Measurements from ENCODE around the gene EGR2. TPM values are rescaled to one million over a fixed set of nuclear protein-coding genes. Genes with fewer than 3 reads are reported as not detected.
A peak's percentile ranks its signal among the peaks of the same experiment; 100 is the strongest.

The EGR2 gene
- total and polyA plus RNA-seq, 4 donors: 0.82 to 15.5 (median 5.4) TPM

DNA sequence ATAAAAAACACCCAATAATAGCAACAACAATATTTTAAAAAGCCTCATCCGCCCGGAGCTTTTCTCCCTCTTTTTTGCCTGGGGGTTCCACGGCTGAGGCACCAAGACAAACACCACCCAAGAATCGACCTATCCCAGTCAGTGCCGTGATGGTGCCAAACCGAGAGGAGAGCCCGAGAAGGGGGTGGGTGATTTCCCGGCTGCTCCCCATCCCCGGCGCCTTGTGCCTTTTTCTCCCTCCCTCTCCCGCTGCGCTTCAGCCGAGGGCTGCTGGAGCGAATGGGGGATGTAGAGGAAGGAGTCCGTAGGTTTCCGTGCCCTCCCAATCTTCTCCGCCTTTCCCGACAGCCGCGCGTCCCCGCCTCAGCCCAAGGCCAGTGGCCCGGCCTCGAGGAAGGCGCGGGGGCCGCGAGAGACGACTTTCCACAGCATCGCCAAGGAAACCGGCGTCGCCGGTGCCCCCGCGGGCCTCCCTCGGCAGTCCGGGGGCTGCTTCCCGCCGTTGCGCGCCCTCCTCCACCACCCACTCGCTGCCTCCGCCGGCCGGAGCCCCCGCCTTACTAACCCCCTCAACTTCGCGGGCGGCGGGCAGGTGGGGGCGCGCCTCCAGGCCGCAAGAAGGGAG lies 1.3 kb downstream of the EGR2 start:
- H3K4me3 ChIP-seq: peak overlapping the region; percentile 71
- peak; percentile 23 to 44 (median 39) for DNase-seq
- no peak overlapping the region for H3K9ac ChIP-seq (ENCODE audit: insufficient read depth in 1 of 2, low read length in 2 of 2)
- WGBS, 2 donors: 3 to 4% methylated on average over 44 to 54 of the region's 54 CpGs
- peak overlapping the region in 1 of 2 donors; percentile 62 for H3K27ac ChIP-seq (ENCODE audit: low read depth in 1 of 2, low read length in 1 of 2)
- no peaks in the 10 kb centered on the region for H3K9me3 ChIP-seq (ENCODE audit: control insufficient read depth in 4 of 4, insufficient read depth in 3 of 4, low read length in 3 of 4)
- peaks cover 0 to 54% (median 31%) of the 10 kb centered on the region in 3 donors for H3K27me3 ChIP-seq (ENCODE audit: control insufficient read depth in 3 of 3, insufficient read depth in 3 of 3, low read length in 2 of 3)
- H3K36me3 ChIP-seq (ENCODE audit: control insufficient read depth in 4 of 4, insufficient read depth in 4 of 4, low read length in 4 of 4): no peaks in the 10 kb centered on the region
- H3K4me1 ChIP-seq (ENCODE audit: control insufficient read depth in 5 of 5, insufficient read depth in 5 of 5, low read length in 5 of 5): peaks cover 5 to 47% (median 16%) of the 10 kb centered on the region in 5 donors
- no peak for ATAC-seq (ENCODE audit: insufficient read depth, low FRiP score)
- TF ChIP-seq, protein P1, sequence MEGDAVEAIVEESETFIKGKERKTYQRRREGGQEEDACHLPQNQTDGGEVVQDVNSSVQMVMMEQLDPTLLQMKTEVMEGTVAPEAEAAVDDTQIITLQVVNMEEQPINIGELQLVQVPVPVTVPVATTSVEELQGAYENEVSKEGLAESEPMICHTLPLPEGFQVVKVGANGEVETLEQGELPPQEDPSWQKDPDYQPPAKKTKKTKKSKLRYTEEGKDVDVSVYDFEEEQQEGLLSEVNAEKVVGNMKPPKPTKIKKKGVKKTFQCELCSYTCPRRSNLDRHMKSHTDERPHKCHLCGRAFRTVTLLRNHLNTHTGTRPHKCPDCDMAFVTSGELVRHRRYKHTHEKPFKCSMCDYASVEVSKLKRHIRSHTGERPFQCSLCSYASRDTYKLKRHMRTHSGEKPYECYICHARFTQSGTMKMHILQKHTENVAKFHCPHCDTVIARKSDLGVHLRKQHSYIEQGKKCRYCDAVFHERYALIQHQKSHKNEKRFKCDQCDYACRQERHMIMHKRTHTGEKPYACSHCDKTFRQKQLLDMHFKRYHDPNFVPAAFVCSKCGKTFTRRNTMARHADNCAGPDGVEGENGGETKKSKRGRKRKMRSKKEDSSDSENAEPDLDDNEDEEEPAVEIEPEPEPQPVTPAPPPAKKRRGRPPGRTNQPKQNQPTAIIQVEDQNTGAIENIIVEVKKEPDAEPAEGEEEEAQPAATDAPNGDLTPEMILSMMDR (IDR thresholded peaks at IDR 0.05; ENCODE audit: control extremely low read depth, extremely low read depth): no peak

DNA sequence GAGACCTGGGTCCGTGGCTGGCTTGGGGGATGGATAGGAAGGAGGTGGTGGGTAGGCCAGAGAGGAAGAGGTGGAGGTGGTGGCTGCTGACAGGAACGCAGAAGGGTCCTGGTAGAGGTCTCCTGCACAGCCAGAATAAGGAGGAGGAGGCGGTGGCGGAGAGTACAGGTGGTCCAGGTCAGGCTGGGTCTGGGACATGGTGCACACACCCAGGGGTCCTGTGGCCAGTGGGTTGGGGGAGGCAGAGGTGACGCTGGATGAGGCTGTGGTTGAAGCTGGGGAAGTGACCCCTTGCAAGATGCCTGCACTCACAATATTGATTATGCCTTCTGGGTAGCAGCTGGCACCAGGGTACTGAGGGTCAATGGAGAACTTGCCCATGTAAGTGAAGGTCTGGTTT lies 2.2 kb downstream of the EGR2 start:
- Histone ChIP-seq H3K27me3 (ENCODE audit: control insufficient read depth in 3 of 3, insufficient read depth in 3 of 3, low read length in 2 of 3) (peaks cover 0 to 45% (median 22%) of the 10 kb centered on the region in 3 donors), H3K36me3 (ENCODE audit: control insufficient read depth in 4 of 4, insufficient read depth in 4 of 4, low read length in 4 of 4) (no peaks in the 10 kb centered on the region), H3K9me3 (ENCODE audit: control insufficient read depth in 4 of 4, insufficient read depth in 3 of 4, low read length in 3 of 4) (no peaks in the 10 kb centered on the region), H3K27ac (ENCODE audit: low read depth in 1 of 2, low read length in 1 of 2) (no peak overlapping the region), H3K9ac (ENCODE audit: insufficient read depth in 1 of 2, low read length in 2 of 2) (no peak overlapping the region), H3K4me3 (no peak overlapping the region), H3K4me1 (ENCODE audit: control insufficient read depth in 5 of 5, insufficient read depth in 5 of 5, low read length in 5 of 5) (peaks cover 5 to 40% (median 10%) of the 10 kb centered on the region in 5 donors)
- DNase-seq (no peak), ATAC-seq (ENCODE audit: insufficient read depth, low FRiP score) (no peak)
- TF ChIP-seq, protein P1 (IDR thresholded peaks at IDR 0.05; ENCODE audit: control extremely low read depth, extremely low read depth): no peak
- WGBS, 2 donors: 88 to 90% methylated on average over 5 of the region's 5 CpGs

DNA sequence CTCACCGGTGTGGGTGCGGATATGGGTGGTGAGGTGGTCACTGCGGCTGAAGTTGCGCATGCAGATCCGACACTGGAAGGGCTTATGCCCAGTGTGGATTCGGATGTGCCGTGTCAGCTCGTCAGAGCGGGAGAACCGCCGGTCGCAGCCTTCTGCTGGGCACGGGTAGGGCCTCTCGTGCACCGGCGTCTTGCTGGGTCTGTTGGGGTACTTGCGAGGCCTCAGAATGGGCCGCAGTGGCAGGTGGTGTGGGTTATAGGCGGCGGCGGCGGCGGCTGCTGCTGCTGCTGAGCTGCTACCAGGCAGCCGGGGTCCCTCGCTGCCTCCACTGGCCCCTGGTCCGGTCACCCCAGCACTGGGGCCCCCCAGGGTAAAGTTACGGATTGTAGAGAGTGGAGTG lies 2.7 kb downstream of the EGR2 start:
- DNase-seq: no peak
- ATAC-seq (ENCODE audit: insufficient read depth, low FRiP score): no peak
- H3K27ac ChIP-seq (ENCODE audit: low read depth in 1 of 2, low read length in 1 of 2): no peak overlapping the region

More for the DNA sequence above, 2.7 kb downstream of the EGR2 start:
- H3K4me1 ChIP-seq (ENCODE audit: control insufficient read depth in 5 of 5, insufficient read depth in 5 of 5, low read length in 5 of 5): peaks cover 5 to 35% (median 8%) of the 10 kb centered on the region in 5 donors
- TF ChIP-seq, protein P1 (IDR thresholded peaks at IDR 0.05; ENCODE audit: control extremely low read depth, extremely low read depth): no peak
- peaks cover 0 to 41% (median 21%) of the 10 kb centered on the region in 3 donors for H3K27me3 ChIP-seq (ENCODE audit: control insufficient read depth in 3 of 3, insufficient read depth in 3 of 3, low read length in 2 of 3)
- peaks cover 0 to 3% (median 0%) of the 10 kb centered on the region in 4 donors for H3K36me3 ChIP-seq (ENCODE audit: control insufficient read depth in 4 of 4, insufficient read depth in 4 of 4, low read length in 4 of 4)
- H3K9ac ChIP-seq (ENCODE audit: insufficient read depth in 1 of 2, low read length in 2 of 2): no peak overlapping the region
- 89 to 91% methylated on average over 27 of the region's 27 CpGs for WGBS, 2 donors
- H3K4me3 ChIP-seq: no peak overlapping the region
- no peaks in the 10 kb centered on the region for H3K9me3 ChIP-seq (ENCODE audit: control insufficient read depth in 4 of 4, insufficient read depth in 3 of 4, low read length in 3 of 4)

Data from lung (tissue), 12 donors.